Umbilical cord (tissue), 2 donors: ENCODE data around the gene ATP8A2. TPM values are rescaled to one million over a fixed set of nuclear protein-coding genes. Genes with fewer than 3 reads are reported as not detected.
"Not testable (repeated sequence)": the region's sequence is repeated elsewhere in the genome, so short reads cannot be mapped to it uniquely, and the experiment has no call there.

Experiments used
- DNase-seq: peaks from one replicate; pipeline ENCODE4 v3.0.0-alpha.2; 2015; ENCODE audit warnings: low spot score
- total RNA-seq: library from RNA; depleted of rRNA; stranded (reverse); fragments of >200 nt; gene quantifications from one replicate; pipeline ENCODE4 v1.2.3, GENCODE V29; 2014; ENCODE audit warnings: low replicate concordance; ENCODE audit not compliant: insufficient read depth

ATP8A2 gene
- 1.7 TPM for total RNA-seq

- no peak for DNase-seq
Measured at GRCh38 chr13:25371875-25372283, at the start of gene ATP8A2. TSS of gene ATP8A2 (plus strand) at chr13:25371974. CDS start at chr13:25372213, 239 bp downstream.

- DNase-seq: no peak
Measured at GRCh38 chr13:25324100-25324499, 47.7 kb upstream of the ATP8A2 start.

GRCh38 chr13:25329706-25330105 is 42.1 kb upstream of the ATP8A2 start:
- DNase-seq: no peak

DNA sequence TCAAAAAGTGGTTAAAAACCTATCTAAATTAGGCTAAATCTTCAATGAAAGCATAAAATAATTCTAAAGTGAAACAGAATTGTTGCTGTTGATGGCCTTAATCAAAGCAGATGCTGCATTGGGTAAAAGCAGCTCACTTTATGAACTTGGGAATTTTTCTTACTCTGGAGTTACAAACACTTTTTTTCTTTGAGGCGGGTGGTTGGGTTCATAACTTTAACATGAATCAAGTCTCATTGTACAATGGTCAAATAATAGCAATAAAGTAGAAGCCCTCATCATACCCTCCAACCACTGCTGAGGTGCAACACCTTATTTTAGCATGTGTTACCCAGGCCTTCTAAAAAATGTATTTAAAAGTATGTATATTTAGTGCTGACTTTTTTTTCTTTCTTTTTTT is 41.2 kb upstream of the ATP8A2 start:
- no peak for DNase-seq

DNA sequence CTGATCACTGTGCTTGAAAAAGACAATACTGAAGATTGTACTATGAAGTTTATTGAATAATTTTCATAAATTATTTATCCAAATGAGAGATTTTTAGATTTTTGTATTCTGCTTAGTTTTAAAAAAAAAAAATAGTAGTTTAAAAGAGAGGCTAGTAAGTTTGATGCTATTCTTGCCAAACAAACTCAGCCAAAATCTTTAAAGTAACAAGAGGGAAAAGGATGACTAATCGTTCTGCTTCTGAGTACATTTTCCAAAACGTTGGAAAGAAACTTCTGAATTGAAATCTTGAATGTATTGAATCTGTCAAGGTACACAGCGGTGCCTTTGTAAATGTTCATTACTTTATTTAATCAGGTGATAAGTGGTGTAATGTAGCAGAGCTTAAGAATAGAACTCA is 35.9 kb upstream of the ATP8A2 start:
- no peak for DNase-seq

GRCh38 chr13:25345576-25345975 is 26.2 kb upstream of the ATP8A2 start:
- DNase-seq: no peak

DNA sequence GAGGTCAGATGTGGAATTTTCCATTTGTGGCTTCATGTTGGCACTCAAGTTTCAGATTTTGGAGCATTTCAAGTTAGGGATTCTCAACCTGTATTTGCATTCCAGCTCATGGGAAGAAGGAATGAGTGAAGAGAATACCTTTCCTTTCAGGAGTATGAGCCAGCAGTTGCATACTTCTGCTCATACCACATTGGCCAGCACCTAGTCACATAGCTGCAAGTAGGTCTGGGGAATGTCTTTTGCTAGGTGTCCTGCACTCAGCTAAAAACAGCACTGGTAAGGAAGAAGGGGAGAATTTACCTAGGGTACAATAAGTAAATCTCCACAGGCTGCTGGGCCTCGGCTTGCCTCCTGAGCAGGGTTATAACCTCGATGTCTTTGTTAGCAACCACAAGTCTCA is 24.6 kb upstream of the ATP8A2 start:
- no peak for DNase-seq

GRCh38 chr13:25351404-25351803 is 20.4 kb upstream of the ATP8A2 start:
- DNase-seq: no peak

DNA sequence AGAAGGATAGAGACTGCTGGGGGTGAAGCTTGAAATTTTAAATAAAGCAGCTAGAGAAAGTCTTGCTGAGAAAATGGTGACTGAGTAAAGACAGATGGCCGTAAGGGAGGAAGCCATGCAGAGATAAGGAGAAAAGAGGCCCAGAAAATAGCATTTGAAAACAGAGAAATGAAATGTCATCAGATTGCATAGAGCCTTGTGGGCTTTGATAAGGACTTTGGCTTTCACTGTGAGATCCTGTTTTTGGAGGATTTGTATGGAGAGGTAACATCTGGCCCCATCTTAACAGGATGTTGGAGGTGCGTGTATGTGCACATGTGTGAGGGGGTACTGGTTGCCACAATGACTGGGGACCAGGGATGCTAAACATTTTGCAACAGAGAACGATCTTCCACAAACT is 19.5 kb upstream of the ATP8A2 start:
- DNase-seq: peak; percentile 26

GRCh38 chr13:25352806-25353205 is 19.0 kb upstream of the ATP8A2 start:
- DNase-seq: no peak

DNA sequence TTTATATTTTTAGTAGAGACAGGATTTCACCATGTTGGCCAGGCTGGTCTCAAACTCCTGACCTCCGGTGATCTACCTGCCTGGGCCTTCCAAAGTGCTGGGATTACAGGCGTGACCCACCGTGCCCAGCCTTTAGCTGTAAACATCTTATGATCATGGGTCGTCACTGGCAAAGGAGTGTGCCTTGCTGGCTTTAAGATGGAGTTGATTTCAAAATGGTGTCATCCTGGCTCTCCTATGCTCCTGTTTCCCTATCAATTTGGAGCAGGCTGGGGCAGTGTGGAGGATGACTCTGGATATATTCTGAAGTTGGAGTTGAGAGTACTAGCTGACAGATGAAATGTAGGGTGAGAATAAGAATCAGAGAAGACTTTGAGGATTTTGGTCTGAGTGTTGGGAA is 18.4 kb upstream of the ATP8A2 start:
- DNase-seq: no peak

GRCh38 chr13:25354377-25354776 is 17.4 kb upstream of the ATP8A2 start:
- no peak for DNase-seq

DNA sequence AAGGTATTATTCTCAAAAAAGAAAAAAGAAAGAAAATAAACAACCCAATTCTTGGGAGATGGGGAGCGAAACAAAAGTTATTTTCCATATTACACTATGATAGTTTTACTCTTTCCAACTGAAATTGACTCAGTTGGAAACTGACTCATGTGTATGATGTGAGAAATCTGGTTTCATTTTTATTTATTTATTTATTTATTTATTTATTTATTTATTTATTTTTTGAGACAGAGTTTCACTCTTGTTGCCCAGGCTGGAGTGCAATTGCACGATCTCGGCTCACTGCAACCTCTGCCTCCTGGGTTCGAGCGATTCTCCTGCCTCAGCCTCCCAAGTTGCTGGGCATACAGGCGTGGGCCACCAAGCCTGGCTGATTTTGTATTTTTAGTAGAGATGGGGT is 11.3 kb upstream of the ATP8A2 start:
- DNase-seq: not testable (repeated sequence)

DNA sequence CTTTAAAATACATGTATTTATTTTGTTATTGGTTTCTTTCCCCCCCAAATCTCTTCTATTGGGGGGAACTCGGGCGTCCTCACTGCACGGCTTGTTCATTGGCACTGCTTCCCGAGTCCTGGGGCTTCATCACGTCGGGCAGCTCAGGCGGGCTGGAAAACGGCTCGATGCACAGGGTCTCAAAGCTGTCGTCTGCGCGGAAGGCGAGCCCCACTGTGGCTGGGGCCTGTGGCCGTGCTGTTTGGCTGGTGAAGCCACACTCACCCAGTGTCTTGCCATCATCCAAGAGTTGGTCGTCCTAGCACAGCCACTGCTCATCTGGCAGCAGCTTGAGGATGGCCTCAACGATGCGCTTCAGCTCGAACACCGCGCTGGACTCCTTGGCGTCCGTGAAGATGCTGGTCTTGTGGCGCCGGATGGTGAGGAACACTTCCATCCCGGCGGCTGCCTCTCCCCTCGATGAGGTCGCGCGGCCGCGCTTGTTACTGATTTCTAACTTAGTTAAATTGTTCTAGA is 6.0 kb upstream of the ATP8A2 start:
- no peak for DNase-seq

DNA sequence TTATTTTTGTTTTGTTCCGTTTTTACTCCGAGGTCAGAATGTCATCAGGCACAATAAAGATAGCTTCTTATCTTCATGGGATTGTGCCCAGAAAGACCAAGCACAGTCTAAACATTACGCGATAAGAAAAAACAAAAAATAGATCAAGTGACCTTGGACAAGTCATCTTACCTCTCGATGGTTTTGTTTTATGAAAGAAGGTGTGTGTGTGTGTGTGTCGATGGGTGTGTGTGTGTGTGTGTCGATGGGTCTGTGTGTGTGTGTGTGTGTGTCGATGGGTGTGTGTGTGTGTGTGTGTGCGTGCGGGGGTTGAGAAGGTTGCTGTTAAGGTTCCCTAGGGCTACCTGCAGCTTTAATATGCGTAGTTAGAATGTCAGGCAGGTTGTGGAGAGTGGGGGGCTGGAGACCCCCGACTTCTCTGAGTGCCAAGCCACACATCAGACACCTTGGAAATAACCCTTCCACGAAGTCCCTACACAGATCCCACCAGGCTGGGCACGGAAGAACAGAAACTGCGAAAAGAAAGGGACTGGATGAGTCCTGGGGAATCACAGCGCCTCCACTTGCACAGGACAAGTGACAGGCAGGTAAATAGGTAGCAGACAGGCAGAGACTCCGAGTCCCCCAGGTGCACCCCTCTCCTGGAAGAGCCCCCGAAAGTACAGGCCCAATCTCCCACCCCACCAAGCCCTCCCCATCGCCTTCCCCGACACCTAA is 458 bp upstream of the ATP8A2 start:
- DNase-seq: no peak

DNA sequence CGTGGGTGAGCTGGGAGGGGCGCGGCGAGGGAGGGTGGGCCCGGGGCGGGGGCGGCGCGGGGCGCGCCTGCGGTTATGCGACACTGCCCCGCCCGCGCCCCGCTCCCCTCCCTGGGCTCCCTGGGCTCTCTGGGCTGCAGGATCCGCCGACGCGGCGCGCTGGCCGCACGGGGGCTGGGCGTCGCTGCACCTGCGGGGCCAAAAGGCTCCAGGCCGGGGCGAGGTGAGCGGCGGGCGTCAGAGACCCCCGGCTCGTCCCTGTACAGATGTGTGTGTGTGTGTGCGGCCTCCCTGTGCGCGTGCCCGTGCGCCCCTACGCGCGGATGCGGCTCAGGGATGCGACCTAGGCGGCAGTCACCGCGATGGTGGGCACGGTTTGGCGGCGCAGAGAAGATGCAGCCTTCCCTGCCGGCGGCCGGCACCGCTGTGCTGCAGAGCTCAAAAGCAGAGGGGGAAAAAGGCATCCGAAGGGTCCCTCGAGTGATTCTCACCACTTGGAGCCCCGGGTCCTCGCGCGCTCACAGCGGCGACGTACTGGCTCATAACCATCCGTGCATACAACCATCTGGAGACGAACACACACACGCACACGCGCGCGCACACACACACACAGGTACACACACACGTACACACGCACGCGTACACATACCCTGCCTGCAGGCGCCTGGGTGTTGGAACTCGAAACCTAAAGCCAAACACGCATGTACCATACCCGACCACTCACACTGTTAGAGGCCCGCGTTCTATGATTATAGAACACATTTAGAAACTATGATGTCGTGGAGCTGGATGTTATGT is 709 bp downstream of the ATP8A2 start:
- DNase-seq: no peak

GRCh38 chr13:25375727-25376358 is 4.1 kb downstream of the ATP8A2 start:
- DNase-seq: peak; percentile 11

- no peak for DNase-seq
Measured at GRCh38 chr13:25377244-25377962, 5.6 kb downstream of the ATP8A2 start.

- no peak for DNase-seq
Measured at GRCh38 chr13:25378528-25378927, 6.8 kb downstream of the ATP8A2 start.

GRCh38 chr13:25379011-25379410 is 7.2 kb downstream of the ATP8A2 start:
- no peak for DNase-seq

DNA sequence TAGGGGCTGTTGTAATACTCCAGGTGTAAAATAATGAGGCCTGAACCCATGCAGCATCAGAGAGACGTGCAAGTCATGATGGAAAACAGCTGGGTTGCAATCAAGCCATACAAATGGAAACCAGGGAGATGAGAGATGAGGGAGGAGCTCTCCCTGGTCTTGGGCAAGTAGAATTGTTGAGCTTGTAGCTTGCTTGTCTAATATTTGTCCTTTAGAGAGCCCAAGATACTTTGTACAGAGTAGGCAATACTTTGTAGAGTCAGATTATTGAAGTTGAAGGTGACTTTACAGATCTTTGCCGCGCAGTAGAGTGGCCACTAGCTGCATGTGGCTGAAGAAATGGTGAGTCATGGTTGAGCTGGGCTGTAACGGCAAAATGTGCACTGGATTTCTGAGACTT is 8.3 kb downstream of the ATP8A2 start:
- DNase-seq: no peak
